Body of pancreas (tissue), 4 donors: ENCODE measurements around the gene ANKRD28. TPM values are rescaled to one million over a fixed set of nuclear protein-coding genes. Genes with fewer than 3 reads are reported as not detected.

ENCODE experiments used
- ATAC-seq: fragments of 150-250 bp; one replicate; pipeline ENCODE4 v1.9.1; 2016
- DNase-seq, 4 donors: peaks; one replicate each; pipeline ENCODE4 v3.0.0-alpha.2; 2019
- H3K27ac ChIP-seq, 4 donors: fragments of 200-600 bp; sonication (generic); 1 replicate in 3 of 4; 2 replicates in 1 of 4; pipeline versions ENCODE4 v1.5.1 to v1.6.1; 2016 to 2019; ENCODE audit warnings: mild to moderate bottlenecking in 1 of 4, mixed read lengths in 1 of 4, moderate library complexity in 1 of 4
- H3K27me3 ChIP-seq, 2 donors: fragments of 200-600 bp; sonication (generic); one replicate each; pipeline ENCODE4 v1.6.0; 2016; ENCODE audit warnings: mild to moderate bottlenecking in 1 of 2
- H3K36me3 ChIP-seq, 2 donors: fragments of 200-600 bp; sonication (generic); replicated peaks in 1 of 2; 2 replicates each; pipeline ENCODE4 v1.5.1; 2016; ENCODE audit warnings: low read depth in 2 of 2; ENCODE audit not compliant: insufficient read depth in 1 of 2
- H3K4me1 ChIP-seq: fragments of 200-600 bp; sonication (generic); one replicate; pipeline ENCODE4 v1.6.0; 2016
- H3K4me3 ChIP-seq, 2 donors: fragments of 200-600 bp; sonication (generic); 1 replicate in 1 of 2; 2 replicates in 1 of 2; pipeline ENCODE4 v1.5.1; 2016 to 2019
- H3K9me3 ChIP-seq, 3 donors: fragments of 200-600 bp; sonication (generic); 1 replicate in 2 of 3; 2 replicates in 1 of 3; pipeline ENCODE4 v1.5.1; 2016
- CTCF ChIP-seq, 7 experiments: fragments of 450-650 bp in 4 of 7; fragments of 200-600 bp in 3 of 7; sonication (generic) in 3 of 7; IDR thresholded peaks; one replicate each; pipeline ENCODE4 v1.5.1; 2016 to 2019; ENCODE audit warnings: antibody characterized with exemption in 7 of 7
- POLR2A ChIP-seq, 3 donors: fragments of 450-650 bp; IDR thresholded peaks; one replicate each; pipeline ENCODE4 v1.6.1; 2016; ENCODE audit warnings: antibody characterized with exemption in 3 of 3, mild to moderate bottlenecking in 2 of 3
- WGBS, 2 donors: methylation state at CpG; one replicate each; pipeline ENCODE4 v1.1.5; 2017; 5-methylcytosine and 5-hydroxymethylcytosine counted together
- intact Hi-C: fragments of 100-400 bp; cut with DNase I; formaldehyde crosslinking; loops from one replicate; pipeline ENCODE4 v1.15.1; 2023
- total RNA-seq, 2 donors: library from RNA; depleted of rRNA; stranded (reverse); fragments of >200 nt; gene quantifications; one replicate each; pipeline ENCODE4 v1.1.0, GENCODE V29; 2016

ANKRD28 gene
- total RNA-seq, 2 donors from 2014 or later = 26.7 to 37.1 TPM

GRCh38 chr3:15682561-15683185 is 115.1 kb downstream of the ANKRD28 start:
- Histone ChIP-seq H3K4me1 (no peaks in the 10 kb centered on the region), H3K9me3 (no peaks in the 10 kb centered on the region), H3K27ac (no peak overlapping the region), H3K4me3 (no peak overlapping the region), H3K27me3 (no peaks in the 10 kb centered on the region), H3K36me3 (peaks cover 0 to 29% of the 10 kb centered on the region in 2 donors)
- 41 to 44% methylated on average over 3 of the region's 3 CpGs for WGBS, 2 donors
- no peak for DNase-seq
- no peak for ATAC-seq
- TF ChIP-seq CTCF (IDR thresholded peaks at IDR 0.05) = no peak
- TF ChIP-seq POLR2A (IDR thresholded peaks at IDR 0.05) = no peak
- intact Hi-C loops = no loop called here

- peaks cover 7 to 37% of the 10 kb centered on the region in 2 donors for H3K36me3 ChIP-seq
- intact Hi-C loops = no loop called here
- WGBS, 2 donors = 67% methylated on average over 2 of the region's 2 CpGs
Observed at GRCh38 chr3:15681668-15682067, 116.1 kb downstream of the ANKRD28 start.

GRCh38 chr3:15679306-15679705 is 118.5 kb downstream of the ANKRD28 start:
- Histone ChIP-seq H3K4me1 (no peaks in the 10 kb centered on the region), H3K4me3 (no peak overlapping the region), H3K27me3 (no peaks in the 10 kb centered on the region), H3K9me3 (no peaks in the 10 kb centered on the region), H3K36me3 (peaks cover 9 to 34% of the 10 kb centered on the region in 2 donors), H3K27ac (no peak overlapping the region)
- DNase-seq (no peak), ATAC-seq (no peak)
- TF ChIP-seq POLR2A (IDR thresholded peaks at IDR 0.05) (no peak), CTCF (IDR thresholded peaks at IDR 0.05) (no peak)
- intact Hi-C loops = no loop called here
- WGBS, 2 donors = 89 to 91% methylated on average over 5 of the region's 5 CpGs

More at GRCh38 chr3:15681668-15682067, 116.1 kb downstream of the ANKRD28 start:
- Histone ChIP-seq H3K4me1 (no peaks in the 10 kb centered on the region), H3K27me3 (no peaks in the 10 kb centered on the region), H3K9me3 (no peaks in the 10 kb centered on the region), H3K27ac (no peak overlapping the region), H3K4me3 (no peak overlapping the region)
- ATAC-seq = no peak
- DNase-seq = no peak
- TF ChIP-seq POLR2A (IDR thresholded peaks at IDR 0.05) = no peak
- no peak for TF ChIP-seq CTCF (IDR thresholded peaks at IDR 0.05)

- Histone ChIP-seq H3K27ac (no peak overlapping the region), H3K36me3 (peaks cover 9 to 27% of the 10 kb centered on the region in 2 donors), H3K9me3 (no peaks in the 10 kb centered on the region), H3K4me3 (no peak overlapping the region), H3K4me1 (no peaks in the 10 kb centered on the region), H3K27me3 (no peaks in the 10 kb centered on the region)
- 89 to 96% methylated on average over 2 of the region's 2 CpGs for WGBS, 2 donors
- TF ChIP-seq CTCF (IDR thresholded peaks at IDR 0.05) (no peak), POLR2A (IDR thresholded peaks at IDR 0.05) (no peak)
- ATAC-seq (no peak), DNase-seq (no peak)
- intact Hi-C loops = no loop called here
Observed at GRCh38 chr3:15676259-15676658, 121.5 kb downstream of the ANKRD28 start.

- intact Hi-C loops = no loop called here
- 86 to 94% methylated on average over 1 of the region's 1 CpG for WGBS, 2 donors
- DNase-seq (no peak), ATAC-seq (no peak)
- TF ChIP-seq POLR2A (IDR thresholded peaks at IDR 0.05) (no peak), CTCF (IDR thresholded peaks at IDR 0.05) (no peak)
- no peak overlapping the region for H3K27ac ChIP-seq
- H3K9me3 ChIP-seq = no peaks in the 10 kb centered on the region
- H3K36me3 ChIP-seq = peaks cover 9 to 28% of the 10 kb centered on the region in 2 donors
- no peaks in the 10 kb centered on the region for H3K27me3 ChIP-seq
- H3K4me3 ChIP-seq = no peak overlapping the region
- H3K4me1 ChIP-seq = no peaks in the 10 kb centered on the region
Observed at GRCh38 chr3:15673536-15673935, 124.2 kb downstream of the ANKRD28 start.
